Endodermal cell (in vitro differentiated cells): ENCODE data around the gene IKZF5. TPM values are rescaled to one million over a fixed set of nuclear protein-coding genes. Genes with fewer than 3 reads are reported as not detected.

ENCODE experiments used
- DNase-seq: peaks from one replicate; pipeline ENCODE4 v3.0.0-alpha.2; 2017
- H3K27ac ChIP-seq: 2 replicates; pipeline ENCODE4 v1.5.1; 2013; ENCODE audit warnings: mild to moderate bottlenecking, low read depth, low read length, moderate library complexity
- H3K27me3 ChIP-seq: 2 replicates; pipeline ENCODE4 v1.6.1; 2013; ENCODE audit warnings: mild to moderate bottlenecking, low read length, moderate library complexity; ENCODE audit not compliant: insufficient read depth, control insufficient read depth, poor library complexity, severe bottlenecking
- H3K36me3 ChIP-seq: 2 replicates; pipeline ENCODE4 v1.7.0; 2013; ENCODE audit warnings: mild to moderate bottlenecking, low read length, moderate library complexity; ENCODE audit not compliant: control insufficient read depth, insufficient read depth
- H3K4me1 ChIP-seq: one replicate; pipeline ENCODE4 v1.7.0; 2013; ENCODE audit warnings: low read length; ENCODE audit not compliant: control insufficient read depth, insufficient read depth
- H3K4me3 ChIP-seq: 2 replicates; pipeline ENCODE4 v1.5.1; 2013; ENCODE audit warnings: mild to moderate bottlenecking, low read length, moderate library complexity
- H3K9ac ChIP-seq: 2 replicates; pipeline ENCODE4 v1.6.1; 2013; ENCODE audit warnings: mild to moderate bottlenecking, low read length, moderate library complexity; ENCODE audit not compliant: poor library complexity, severe bottlenecking; ENCODE audit errors: extremely low read depth
- H3K9me3 ChIP-seq: 2 replicates; pipeline ENCODE4 v1.6.1; 2013; ENCODE audit warnings: mild to moderate bottlenecking, low read length, moderate library complexity; ENCODE audit not compliant: control insufficient read depth
- H3K27ac Mint-ChIP-seq: 2 replicates; pipeline ENCODE4 v1.8.0; 2020; ENCODE audit warnings: mixed read lengths
- H3K27me3 Mint-ChIP-seq: 2 replicates; pipeline ENCODE4 v1.8.0; 2021; ENCODE audit warnings: mild to moderate bottlenecking, mixed read lengths; ENCODE audit not compliant: insufficient read depth
- H3K36me3 Mint-ChIP-seq: 2 replicates; pipeline ENCODE4 v1.8.0; 2020; ENCODE audit warnings: low read depth, mixed read lengths
- H3K4me1 Mint-ChIP-seq: 2 replicates; pipeline ENCODE4 v1.8.0; 2020; ENCODE audit warnings: mixed read lengths
- H3K4me3 Mint-ChIP-seq: 2 replicates; pipeline ENCODE4 v1.8.0; 2020; ENCODE audit warnings: mild to moderate bottlenecking, moderate library complexity, mixed read lengths
- H3K9me3 Mint-ChIP-seq: 2 replicates; pipeline ENCODE4 v1.8.0; 2020; ENCODE audit warnings: mild to moderate bottlenecking, mixed read lengths
- WGBS, 2 experiments: methylation state at CpG; one replicate each; pipeline versions ENCODE4 v1.1.5 to v1.1.7; 2013; ENCODE audit warnings: missing lambda C conversion rate in 2 of 2, mixed read lengths in 1 of 2; ENCODE audit not compliant: insufficient coverage in 1 of 2, insufficient read length in 1 of 2; 5-methylcytosine and 5-hydroxymethylcytosine counted together
- total RNA-seq, 2 donors: library from RNA; stranded (reverse); fragmentation: NEBNext Ultra II Directional in 1 of 2; extraction: Animal tissue kit (Norgen Biotek cat#: 25700) in 1 of 2; gene quantifications; 2 replicates in 1 of 2; 3 replicates in 1 of 2; pipeline ENCODE4 v1.2.1, GENCODE V29; 2021
- TF ChIP-seq, protein P1 (sequence below): fragments of 200-600 bp; sonication (generic); conservative IDR thresholded peaks from 2 replicates; pipeline ENCODE4 v1.5.0; 2021; ENCODE audit warnings: antibody characterized with exemption, mild to moderate bottlenecking

IKZF5 gene
- total RNA-seq, 2 donors from 2014 or later: 10.3 to 14.4 TPM

DNA sequence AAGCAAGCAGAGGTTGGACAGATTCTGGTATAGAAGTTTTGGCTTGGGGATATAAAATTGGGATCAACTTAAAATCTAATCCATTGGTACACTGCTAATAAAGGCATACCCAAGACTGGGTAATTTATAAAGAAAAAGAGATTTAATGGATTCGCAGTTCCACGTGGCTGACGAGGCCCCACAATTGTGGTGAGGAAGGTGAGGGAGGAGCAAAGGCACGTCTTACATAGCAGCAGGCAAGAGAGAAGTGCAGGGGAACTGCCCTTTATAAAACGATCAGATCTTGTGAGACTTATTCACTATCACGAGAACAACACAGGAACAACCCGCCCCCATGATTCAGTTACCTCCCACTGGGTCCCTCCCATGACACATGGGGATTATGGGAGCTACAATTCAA, 9.9 kb upstream of the IKZF5 start:
- Mint-ChIP-seq H3K4me3 (no peak overlapping the region), H3K36me3 (peaks cover 23% of the 10 kb centered on the region), H3K4me1 (peaks cover 55% of the 10 kb centered on the region), H3K27me3 (no peaks in the 10 kb centered on the region), H3K9me3 (peaks cover 4% of the 10 kb centered on the region), H3K27ac (peak overlapping the region; percentile 75)
- DNase-seq: no peak
- no peak overlapping the region for H3K27ac ChIP-seq
- no peak overlapping the region for H3K4me3 ChIP-seq
- no peaks in the 10 kb centered on the region for H3K27me3 ChIP-seq
- 87 to 94% methylated on average over 6 to 7 of the region's 7 CpGs for WGBS, 2 experiments
- H3K9me3 ChIP-seq: no peaks in the 10 kb centered on the region
- H3K36me3 ChIP-seq: no peaks in the 10 kb centered on the region
- TF ChIP-seq, protein P1, sequence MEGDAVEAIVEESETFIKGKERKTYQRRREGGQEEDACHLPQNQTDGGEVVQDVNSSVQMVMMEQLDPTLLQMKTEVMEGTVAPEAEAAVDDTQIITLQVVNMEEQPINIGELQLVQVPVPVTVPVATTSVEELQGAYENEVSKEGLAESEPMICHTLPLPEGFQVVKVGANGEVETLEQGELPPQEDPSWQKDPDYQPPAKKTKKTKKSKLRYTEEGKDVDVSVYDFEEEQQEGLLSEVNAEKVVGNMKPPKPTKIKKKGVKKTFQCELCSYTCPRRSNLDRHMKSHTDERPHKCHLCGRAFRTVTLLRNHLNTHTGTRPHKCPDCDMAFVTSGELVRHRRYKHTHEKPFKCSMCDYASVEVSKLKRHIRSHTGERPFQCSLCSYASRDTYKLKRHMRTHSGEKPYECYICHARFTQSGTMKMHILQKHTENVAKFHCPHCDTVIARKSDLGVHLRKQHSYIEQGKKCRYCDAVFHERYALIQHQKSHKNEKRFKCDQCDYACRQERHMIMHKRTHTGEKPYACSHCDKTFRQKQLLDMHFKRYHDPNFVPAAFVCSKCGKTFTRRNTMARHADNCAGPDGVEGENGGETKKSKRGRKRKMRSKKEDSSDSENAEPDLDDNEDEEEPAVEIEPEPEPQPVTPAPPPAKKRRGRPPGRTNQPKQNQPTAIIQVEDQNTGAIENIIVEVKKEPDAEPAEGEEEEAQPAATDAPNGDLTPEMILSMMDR: no peak
- H3K4me1 ChIP-seq: no peaks in the 10 kb centered on the region
- H3K9ac ChIP-seq: no peak overlapping the region

DNA sequence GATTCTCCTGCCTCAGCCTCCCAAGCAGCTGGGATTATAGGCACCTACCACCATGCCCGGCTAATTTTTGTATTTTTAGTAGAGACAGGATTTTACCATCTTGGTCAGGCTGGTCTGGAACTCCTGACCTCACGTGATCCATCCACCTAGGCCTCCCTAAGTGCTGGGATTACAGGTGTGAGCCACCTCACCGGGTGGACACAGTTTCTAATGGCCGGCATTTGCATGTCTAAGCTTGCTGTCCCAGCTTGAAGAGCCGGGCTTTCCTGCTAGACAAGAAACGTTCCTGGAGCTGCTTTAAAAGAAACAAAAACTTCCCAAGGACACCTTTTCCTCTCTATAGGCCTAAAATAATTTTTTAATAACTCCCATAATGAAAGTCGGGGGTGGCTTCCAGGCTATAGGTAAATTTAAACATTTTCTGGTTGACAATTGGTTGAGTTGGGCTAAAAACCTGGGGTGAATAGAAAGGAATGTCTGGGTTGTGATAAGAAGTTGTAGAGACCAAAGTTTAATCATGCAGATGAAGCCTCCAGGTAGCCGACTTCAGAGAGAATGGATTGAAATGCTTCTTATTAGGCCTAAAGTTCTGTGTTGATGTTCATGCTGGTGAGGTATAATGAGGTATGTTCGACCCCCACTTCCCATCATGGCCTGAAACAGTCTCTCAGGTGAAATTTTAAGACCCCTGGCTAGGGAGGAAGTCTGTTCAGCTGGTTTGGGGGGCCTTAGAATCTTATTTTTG, 9.0 kb upstream of the IKZF5 start:
- Histone ChIP-seq H3K9ac (no peak overlapping the region), H3K27me3 (no peaks in the 10 kb centered on the region), H3K27ac (no peak overlapping the region), H3K36me3 (no peaks in the 10 kb centered on the region), H3K4me1 (no peaks in the 10 kb centered on the region), H3K4me3 (no peak overlapping the region), H3K9me3 (no peaks in the 10 kb centered on the region)
- DNase-seq: peak; percentile 89
- H3K9me3 Mint-ChIP-seq: peaks cover 7% of the 10 kb centered on the region
- 58 to 65% methylated on average over 4 to 8 of the region's 9 CpGs for WGBS, 2 experiments
- peak overlapping the region; percentile 75 for H3K27ac Mint-ChIP-seq
- H3K36me3 Mint-ChIP-seq: peaks cover 31% of the 10 kb centered on the region
- no peak overlapping the region for H3K4me3 Mint-ChIP-seq
- H3K27me3 Mint-ChIP-seq: no peaks in the 10 kb centered on the region
- peaks cover 53% of the 10 kb centered on the region for H3K4me1 Mint-ChIP-seq
- TF ChIP-seq, protein P1: no peak

DNA sequence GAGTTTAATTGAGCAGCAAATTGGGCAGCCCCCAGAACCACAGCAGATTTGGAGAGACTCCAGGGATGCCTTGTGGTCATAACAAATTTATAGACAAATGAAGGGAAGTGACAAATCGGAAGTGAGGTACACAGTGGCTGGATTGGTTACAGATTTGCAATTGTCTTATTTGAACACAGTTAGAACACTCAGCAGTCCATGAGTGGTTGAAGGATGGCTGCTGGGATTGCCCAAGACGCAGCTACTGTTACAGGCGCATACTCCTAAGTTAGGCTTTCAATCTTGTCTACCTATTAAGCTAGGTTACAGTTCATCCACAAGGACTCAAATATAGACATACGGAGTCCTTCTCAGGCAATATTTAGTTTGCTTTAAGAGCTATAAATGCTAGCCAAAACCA, 7.6 kb upstream of the IKZF5 start:
- peaks cover 43% of the 10 kb centered on the region for H3K36me3 Mint-ChIP-seq
- H3K27me3 Mint-ChIP-seq: no peaks in the 10 kb centered on the region
- peaks cover 13% of the 10 kb centered on the region for H3K9me3 Mint-ChIP-seq
- Histone ChIP-seq H3K27ac (no peak overlapping the region), H3K4me3 (no peak overlapping the region), H3K9me3 (no peaks in the 10 kb centered on the region), H3K27me3 (no peaks in the 10 kb centered on the region), H3K36me3 (no peaks in the 10 kb centered on the region), H3K4me1 (no peaks in the 10 kb centered on the region), H3K9ac (no peak overlapping the region)
- TF ChIP-seq, protein P1: no peak
- WGBS, 2 experiments: 94 to 100% methylated on average over 3 to 4 of the region's 4 CpGs
- H3K4me3 Mint-ChIP-seq: no peak overlapping the region
- no peak for DNase-seq
- peak overlapping the region; percentile 11 for H3K27ac Mint-ChIP-seq
- H3K4me1 Mint-ChIP-seq: peaks cover 42% of the 10 kb centered on the region
